Testis (tissue), 3 donors: ENCODE data around the gene C1QTNF9B. TPM values are rescaled to one million over a fixed set of nuclear protein-coding genes. Genes with fewer than 3 reads are reported as not detected.
A peak's percentile ranks its signal among the peaks of the same experiment; 100 is the strongest.

Experiments used
- DNase-seq: peaks from one replicate; pipeline ENCODE4 v3.0.0-alpha.2; 2019
- H3K27ac ChIP-seq, 2 donors: fragments of 200-600 bp; sonication (generic); one replicate each; pipeline ENCODE4 v1.5.1; 2019
- H3K27me3 ChIP-seq: fragments of 200-600 bp; sonication (generic); one replicate; pipeline ENCODE4 v1.5.1; 2019
- H3K36me3 ChIP-seq: fragments of 200-600 bp; sonication (generic); one replicate; pipeline ENCODE4 v1.5.1; 2017; ENCODE audit warnings: low read depth; ENCODE audit errors: missing control alignments
- H3K4me1 ChIP-seq: fragments of 200-600 bp; sonication (generic); one replicate; pipeline ENCODE4 v1.5.1; 2019
- H3K4me3 ChIP-seq, 2 donors: fragments of 200-600 bp; sonication (generic); one replicate each; pipeline ENCODE4 v1.5.1; 2017 to 2019
- H3K9me3 ChIP-seq: fragments of 200-600 bp; sonication (generic); one replicate; pipeline ENCODE4 v1.5.1; 2017
- CTCF ChIP-seq, 3 experiments: fragments of 450-650 bp in 2 of 3; fragments of 200-600 bp in 1 of 3; sonication (generic) in 1 of 3; IDR thresholded peaks; one replicate each; pipeline ENCODE4 v1.5.1; 2016 to 2019; ENCODE audit warnings: antibody characterized with exemption in 3 of 3, mild to moderate bottlenecking in 2 of 3, moderate library complexity in 1 of 3
- POLR2A ChIP-seq: fragments of 450-650 bp; IDR thresholded peaks from one replicate; pipeline ENCODE4 v1.6.1; 2017; ENCODE audit warnings: antibody characterized with exemption, mild to moderate bottlenecking, moderate library complexity
- WGBS, 2 donors: methylation state at CpG; one replicate each; pipeline ENCODE4 v1.1.5; 2018; 5-methylcytosine and 5-hydroxymethylcytosine counted together
- intact Hi-C: fragments of 100-400 bp; cut with DNase I; formaldehyde crosslinking; loops from one replicate; pipeline ENCODE4 v1.15.1; 2023; ENCODE audit warnings: low total_unique reads
- polyA plus RNA-seq: library from polyadenylated mRNA; stranded (reverse); fragments of 350-450 nt; fragmentation: Illumina TruSeq; extraction: RNeasy Lipid Tissue Mini Kit (QIAGEN cat#74804); gene quantifications from one replicate; pipeline ENCODE4 v1.2.3, GENCODE V29; 2014; ENCODE audit warnings: low read depth, low replicate concordance; ENCODE audit not compliant: insufficient read depth
- total RNA-seq, 2 donors: library from RNA; depleted of rRNA; stranded (reverse); fragments of >200 nt; gene quantifications; one replicate each; pipeline ENCODE4 v1.2.3, GENCODE V29; 2016

The C1QTNF9B gene
- total and polyA plus RNA-seq, 3 donors from 2014 or later: 2.2 to 4.2 (median 2.3) TPM

GRCh38 chr13:23921451-23921888 lies 24.2 kb upstream of the C1QTNF9B start:
- WGBS, 2 donors: 24% methylated on average over 2 of the region's 2 CpGs

GRCh38 chr13:23919006-23919405 lies 21.7 kb upstream of the C1QTNF9B start:
- Histone ChIP-seq H3K4me1 (no peaks in the 10 kb centered on the region), H3K9me3 (no peaks in the 10 kb centered on the region), H3K4me3 (no peak overlapping the region), H3K36me3 (no peaks in the 10 kb centered on the region), H3K27ac (no peak overlapping the region), H3K27me3 (no peaks in the 10 kb centered on the region)
- TF ChIP-seq CTCF (IDR thresholded peaks at IDR 0.05) (no peak), POLR2A (no peak)
- WGBS, 2 donors: 89 to 90% methylated on average over 1 of the region's 1 CpG
- DNase-seq: no peak
- intact Hi-C loops: no loop called here

More at GRCh38 chr13:23921451-23921888, 24.2 kb upstream of the C1QTNF9B start:
- intact Hi-C loops: no loop called here
- Histone ChIP-seq H3K9me3 (no peaks in the 10 kb centered on the region), H3K36me3 (no peaks in the 10 kb centered on the region), H3K27ac (no peak overlapping the region), H3K27me3 (no peaks in the 10 kb centered on the region), H3K4me3 (no peak overlapping the region), H3K4me1 (no peaks in the 10 kb centered on the region)
- peak; percentile 49 to 73 (median 61) for TF ChIP-seq CTCF (IDR thresholded peaks at IDR 0.05)
- no peak for TF ChIP-seq POLR2A
- no peak for DNase-seq

GRCh38 chr13:23918208-23918607 lies 20.9 kb upstream of the C1QTNF9B start:
- no peak overlapping the region for H3K27ac ChIP-seq
- H3K9me3 ChIP-seq: no peaks in the 10 kb centered on the region
- no peak overlapping the region for H3K4me3 ChIP-seq
- intact Hi-C loops: no loop called here
- TF ChIP-seq CTCF (IDR thresholded peaks at IDR 0.05) (no peak), POLR2A (no peak)
- no peak for DNase-seq
- H3K27me3 ChIP-seq: no peaks in the 10 kb centered on the region
- H3K36me3 ChIP-seq: no peaks in the 10 kb centered on the region
- H3K4me1 ChIP-seq: no peaks in the 10 kb centered on the region
- 95 to 96% methylated on average over 2 of the region's 2 CpGs for WGBS, 2 donors

GRCh38 chr13:23915308-23915707 lies 18.0 kb upstream of the C1QTNF9B start:
- H3K4me3 ChIP-seq: no peak overlapping the region
- H3K9me3 ChIP-seq: no peaks in the 10 kb centered on the region
- H3K27ac ChIP-seq: no peak overlapping the region
- 91 to 93% methylated on average over 3 of the region's 3 CpGs for WGBS, 2 donors
- no peaks in the 10 kb centered on the region for H3K4me1 ChIP-seq
- no peak for DNase-seq
- no peaks in the 10 kb centered on the region for H3K27me3 ChIP-seq
- H3K36me3 ChIP-seq: no peaks in the 10 kb centered on the region
- TF ChIP-seq POLR2A: no peak
- TF ChIP-seq CTCF (IDR thresholded peaks at IDR 0.05): no peak
- intact Hi-C loops: no loop called here

- TF ChIP-seq CTCF (IDR thresholded peaks at IDR 0.05): no peak
- no peak for TF ChIP-seq POLR2A
- WGBS, 2 donors: 73 to 80% methylated on average over 1 of the region's 1 CpG
- H3K4me1 ChIP-seq: no peaks in the 10 kb centered on the region
Observed at GRCh38 chr13:23912469-23912868, 15.2 kb upstream of the C1QTNF9B start.

More at GRCh38 chr13:23912469-23912868, 15.2 kb upstream of the C1QTNF9B start:
- Histone ChIP-seq H3K36me3 (no peaks in the 10 kb centered on the region), H3K27me3 (no peaks in the 10 kb centered on the region), H3K4me3 (no peak overlapping the region), H3K9me3 (no peaks in the 10 kb centered on the region), H3K27ac (no peak overlapping the region)
- intact Hi-C loops: no loop called here
- no peak for DNase-seq
